H9 (cell line): ENCODE data around the gene HAND2. TPM values are rescaled to one million over a fixed set of nuclear protein-coding genes. Genes with fewer than 3 reads are reported as not detected.

ENCODE experiments used
- DNase-seq: peaks from one replicate; pipeline ENCODE4 v3.0.0-alpha.2; 2017
- H2AFZ ChIP-seq: one replicate; pipeline ENCODE4 v1.6.1; 2013; ENCODE audit warnings: mild to moderate bottlenecking, low read length, control low read depth, moderate library complexity
- H2AK5ac ChIP-seq: 2 replicates; pipeline ENCODE4 v1.6.1; 2013; ENCODE audit warnings: low read length, control low read depth, mixed read lengths; ENCODE audit not compliant: insufficient read length
- H2BK120ac ChIP-seq: one replicate; pipeline ENCODE4 v1.6.1; 2013; ENCODE audit warnings: low read depth, mild to moderate bottlenecking, low read length, control low read depth, inconsistent platforms; ENCODE audit not compliant: poor library complexity, severe bottlenecking
- H2BK12ac ChIP-seq: 2 replicates; pipeline ENCODE4 v1.6.1; 2013; ENCODE audit warnings: low read length, control low read depth, mixed read lengths, low read depth; ENCODE audit not compliant: insufficient read length
- H2BK15ac ChIP-seq: 2 replicates; pipeline ENCODE4 v1.6.1; 2013; ENCODE audit warnings: low read depth, low read length, control low read depth
- H2BK20ac ChIP-seq: one replicate; pipeline ENCODE4 v1.6.1; 2013; ENCODE audit warnings: low read depth, mild to moderate bottlenecking, low read length, control low read depth, inconsistent platforms; ENCODE audit not compliant: poor library complexity, severe bottlenecking
- H2BK5ac ChIP-seq: 2 replicates; pipeline ENCODE4 v1.6.1; 2013; ENCODE audit warnings: low read length, control low read depth, mixed read lengths; ENCODE audit not compliant: insufficient read length
- H3K14ac ChIP-seq: 2 replicates; pipeline ENCODE4 v1.6.1; 2013; ENCODE audit warnings: low read length, control low read depth; ENCODE audit not compliant: insufficient read depth
- H3K18ac ChIP-seq: 2 replicates; pipeline ENCODE4 v1.6.1; 2013; ENCODE audit warnings: low read depth, mild to moderate bottlenecking, mixed read lengths, low read length, control low read depth; ENCODE audit not compliant: insufficient read length
- H3K23ac ChIP-seq: 2 replicates; pipeline ENCODE4 v1.6.1; 2013; ENCODE audit warnings: low read length, control low read depth, mixed read lengths, low read depth; ENCODE audit not compliant: insufficient read length
- H3K23me2 ChIP-seq: 2 replicates; pipeline ENCODE4 v1.6.1; 2013; ENCODE audit warnings: low read depth, mild to moderate bottlenecking, mixed read lengths, low read length, control low read depth; ENCODE audit not compliant: insufficient read length, poor library complexity, severe bottlenecking
- H3K27ac ChIP-seq: 2 replicates; pipeline ENCODE4 v1.5.1; 2013; ENCODE audit warnings: low read length, control low read depth, mixed read lengths, low read depth; ENCODE audit not compliant: insufficient read length
- H3K27me3 ChIP-seq: 2 replicates; pipeline ENCODE4 v1.6.1; 2013; ENCODE audit warnings: low read length, control low read depth, inconsistent platforms; ENCODE audit not compliant: insufficient read depth
- H3K4ac ChIP-seq: 2 replicates; pipeline ENCODE4 v1.6.1; 2013; ENCODE audit warnings: low read depth, mild to moderate bottlenecking, control low read depth, inconsistent platforms, low read length, moderate library complexity
- H3K4me1 ChIP-seq: 2 replicates; pipeline ENCODE4 v1.6.1; 2013; ENCODE audit warnings: low read length, control low read depth, inconsistent platforms; ENCODE audit not compliant: insufficient read depth
- H3K4me2 ChIP-seq: 2 replicates; pipeline ENCODE4 v1.6.1; 2013; ENCODE audit warnings: low read length, control low read depth, mixed read lengths; ENCODE audit not compliant: insufficient read length, insufficient read depth
- H3K56ac ChIP-seq: 2 replicates; pipeline ENCODE4 v1.6.1; 2013; ENCODE audit warnings: low read depth, mild to moderate bottlenecking, mixed read lengths, low read length, control low read depth; ENCODE audit not compliant: insufficient read length
- H3K79me1 ChIP-seq: 2 replicates; pipeline ENCODE4 v1.6.1; 2013; ENCODE audit warnings: low read depth, mild to moderate bottlenecking, moderate library complexity, low read length, control low read depth, inconsistent platforms; ENCODE audit not compliant: insufficient read depth, poor library complexity, severe bottlenecking
- H3K79me2 ChIP-seq: 2 replicates; pipeline ENCODE4 v1.6.1; 2013; ENCODE audit warnings: low read length, control low read depth, inconsistent platforms; ENCODE audit not compliant: insufficient read depth
- H3K9ac ChIP-seq: 2 replicates; pipeline ENCODE4 v1.6.1; 2013; ENCODE audit warnings: low read length, control low read depth, mixed read lengths; ENCODE audit not compliant: insufficient read length; ENCODE audit errors: extremely low read depth
- H3K9me3 ChIP-seq: one replicate; pipeline ENCODE4 v1.6.1; 2013; ENCODE audit warnings: low read depth, low read length, inconsistent platforms; ENCODE audit not compliant: control insufficient read depth
- H3T11ph ChIP-seq: one replicate; pipeline ENCODE4 v1.6.1; 2013; ENCODE audit warnings: mild to moderate bottlenecking, low read length, control low read depth, inconsistent platforms
- H4K20me1 ChIP-seq: one replicate; pipeline ENCODE4 v1.6.1; 2013; ENCODE audit not compliant: control insufficient read depth, insufficient read length, insufficient read depth
- H4K5ac ChIP-seq: 2 replicates; pipeline ENCODE4 v1.6.1; 2013; ENCODE audit warnings: low read depth, mild to moderate bottlenecking, mixed read lengths, low read length, control low read depth; ENCODE audit not compliant: insufficient read length
- H4K8ac ChIP-seq: replicated peaks from 2 replicates; pipeline ENCODE4 v1.6.1; 2013; ENCODE audit warnings: low read length, control low read depth, mixed read lengths, low read depth; ENCODE audit not compliant: insufficient read length
- H4K91ac ChIP-seq: 2 replicates; pipeline ENCODE4 v1.6.1; 2013; ENCODE audit warnings: low read depth, mild to moderate bottlenecking, moderate library complexity, mixed read lengths, low read length, control low read depth; ENCODE audit not compliant: insufficient read length
- H3K27ac Mint-ChIP-seq, 3 experiments: 2 replicates in 2 of 3; 3 replicates in 1 of 3; pipeline ENCODE4 v1.8.0; 2020 to 2021; ENCODE audit warnings: mixed read lengths in 3 of 3, mild to moderate bottlenecking in 1 of 3, moderate library complexity in 1 of 3
- H3K27me3 Mint-ChIP-seq: 2 replicates; pipeline ENCODE4 v1.8.0; 2021; ENCODE audit warnings: low read depth, mild to moderate bottlenecking, moderate library complexity, mixed read lengths
- H3K36me3 Mint-ChIP-seq, 3 experiments: 2 replicates in 2 of 3; 3 replicates in 1 of 3; pipeline ENCODE4 v1.8.0; 2020 to 2021; ENCODE audit warnings: low read depth in 3 of 3, mixed read lengths in 3 of 3; ENCODE audit not compliant: insufficient read depth in 1 of 3
- H3K4me1 Mint-ChIP-seq, 2 experiments: 2 replicates each; pipeline ENCODE4 v1.8.0; 2020; ENCODE audit warnings: mixed read lengths in 2 of 2
- H3K4me3 Mint-ChIP-seq, 2 experiments: 2 replicates in 1 of 2; 3 replicates in 1 of 2; pipeline ENCODE4 v1.8.0; 2020 to 2021; ENCODE audit warnings: mild to moderate bottlenecking in 2 of 2, mixed read lengths in 2 of 2, moderate library complexity in 1 of 2
- H3K9me3 Mint-ChIP-seq, 2 experiments: 2 replicates in 1 of 2; 3 replicates in 1 of 2; pipeline ENCODE4 v1.8.0; 2020; ENCODE audit warnings: mild to moderate bottlenecking in 2 of 2, mixed read lengths in 2 of 2, moderate library complexity in 1 of 2
- CTCF ChIP-seq: fragments of 200-600 bp; sonication (generic); conservative IDR thresholded peaks from 3 replicates; pipeline ENCODE4 v1.8.0; 2021; ENCODE audit warnings: antibody characterized with exemption, mild to moderate bottlenecking
- WGBS: extraction: QIAGEN DNeasy Blood & Tissue Kit; methylation state at CpG from one replicate; pipeline ENCODE4 v1.1.7; 2013; ENCODE audit warnings: missing lambda C conversion rate, low lambda C conversion rate, mixed read lengths; ENCODE audit not compliant: insufficient read length; ENCODE audit errors: extremely low coverage; 5-methylcytosine and 5-hydroxymethylcytosine counted together
- total RNA-seq: library from RNA; stranded (reverse); gene quantifications from 2 replicates; pipeline ENCODE4 v1.2.1, GENCODE V29; 2021

HAND2 gene
- total RNA-seq, 1 experiment from 2014 or later: not detected

GRCh38 chr4:173526027-173526482 lies 4.0 kb downstream of the HAND2 start:
- Mint-ChIP-seq H3K36me3 (no peaks in the 10 kb centered on the region; a peak in 1 of 7 replicates), H3K4me3 (peak overlapping the region in 1 of 2 experiments; percentile 65; a peak in 3 of 5 replicates), H3K9me3 (peaks cover 4 to 24% of the 10 kb centered on the region in 2 experiments; a peak in 3 of 5 replicates), H3K4me1 (peaks cover 45 to 73% of the 10 kb centered on the region in 2 experiments), H3K27me3 (peaks cover 97% of the 10 kb centered on the region), H3K27ac (no peak overlapping the region)
- H3K79me1 ChIP-seq: no peaks in the 10 kb centered on the region
- no peaks in the 10 kb centered on the region for H3K4me1 ChIP-seq
- H2BK20ac ChIP-seq: no peak overlapping the region
- H4K91ac ChIP-seq: no peak overlapping the region
- H2AFZ ChIP-seq: no peak overlapping the region
- no peak overlapping the region for H3K14ac ChIP-seq
- peaks cover 95% of the 10 kb centered on the region for H3K27me3 ChIP-seq
- H2BK120ac ChIP-seq: no peak overlapping the region
- no peak overlapping the region for H3K27ac ChIP-seq
- H3K4ac ChIP-seq: no peak overlapping the region
- H2AK5ac ChIP-seq: no peak overlapping the region
- no peak overlapping the region for H4K5ac ChIP-seq
- H3K79me2 ChIP-seq: no peaks in the 10 kb centered on the region
- H3K18ac ChIP-seq: no peak overlapping the region
- H2BK5ac ChIP-seq: no peak overlapping the region
- no peak for DNase-seq
- H3K9ac ChIP-seq: no peak overlapping the region
- no peak overlapping the region for H3K4me2 ChIP-seq
- no peaks in the 10 kb centered on the region for H3K9me3 ChIP-seq
- peaks cover 4% of the 10 kb centered on the region for H3K23me2 ChIP-seq
- no CpG with 5 or more reads among the region's 10 CpGs for WGBS
- H2BK15ac ChIP-seq: no peak overlapping the region
- H3K56ac ChIP-seq: no peak overlapping the region
- no peak for TF ChIP-seq CTCF
- H4K20me1 ChIP-seq: peaks cover 2% of the 10 kb centered on the region
- no peak overlapping the region for H2BK12ac ChIP-seq
- no peak overlapping the region for H4K8ac ChIP-seq
- no peak overlapping the region for H3T11ph ChIP-seq
- no peak overlapping the region for H3K23ac ChIP-seq
